Natural killer cell (primary cell): ENCODE measurements around the gene LPAR2. TPM values are rescaled to one million over a fixed set of nuclear protein-coding genes. Genes with fewer than 3 reads are reported as not detected.

Experiments
- ATAC-seq, 3 donors: fragments of 150-1000 bp in 2 of 3; fragments of 200-7000 bp in 1 of 3; cut with Tn5 transposase; 1 replicate in 1 of 3; 2 replicates in 2 of 3; pipeline ENCODE4 v1.10.0; 2021; ENCODE audit warnings: mild to moderate bottlenecking in 2 of 3, moderate library complexity in 2 of 3
- DNase-seq, 2 donors: peaks; one replicate each; pipeline versions ENCODE4 v3.0.0 to v3.0.0-alpha.2; 2013 to 2021; ENCODE audit warnings: mixed read lengths in 1 of 2
- H3K27ac ChIP-seq: one replicate; pipeline ENCODE4 v1.5.1; 2013; ENCODE audit warnings: mild to moderate bottlenecking, low read length
- H3K27me3 ChIP-seq: one replicate; pipeline ENCODE4 v1.6.1; 2013; ENCODE audit warnings: low read length; ENCODE audit not compliant: control insufficient read depth, insufficient read depth
- H3K36me3 ChIP-seq: one replicate; pipeline ENCODE4 v1.6.1; 2013; ENCODE audit warnings: low read length; ENCODE audit not compliant: control insufficient read depth, insufficient read depth
- H3K4me1 ChIP-seq: one replicate; pipeline ENCODE4 v1.6.1; 2013; ENCODE audit warnings: low read length; ENCODE audit not compliant: control insufficient read depth, insufficient read depth
- H3K4me3 ChIP-seq: one replicate; pipeline ENCODE4 v1.5.1; 2013; ENCODE audit warnings: low read length
- H3K9me3 ChIP-seq: one replicate; pipeline ENCODE4 v1.6.1; 2013; ENCODE audit warnings: low read length; ENCODE audit not compliant: control insufficient read depth, insufficient read depth
- H3K27ac Mint-ChIP-seq, 2 donors: one replicate each; pipeline ENCODE4 v1.8.0; 2022; ENCODE audit warnings: mild to moderate bottlenecking in 2 of 2, mixed read lengths in 2 of 2, moderate library complexity in 1 of 2
- H3K27me3 Mint-ChIP-seq, 2 donors: one replicate each; pipeline ENCODE4 v1.8.0; 2022; ENCODE audit warnings: low read depth in 2 of 2, mixed read lengths in 2 of 2
- H3K36me3 Mint-ChIP-seq: one replicate; pipeline ENCODE4 v1.8.0; 2022; ENCODE audit warnings: mixed read lengths
- H3K4me1 Mint-ChIP-seq, 2 donors: one replicate each; pipeline ENCODE4 v1.8.0; 2022; ENCODE audit warnings: mixed read lengths in 2 of 2
- H3K4me3 Mint-ChIP-seq: one replicate; pipeline ENCODE4 v1.8.0; 2022; ENCODE audit warnings: mild to moderate bottlenecking, moderate library complexity, mixed read lengths
- H3K9me3 Mint-ChIP-seq, 2 donors: one replicate each; pipeline ENCODE4 v1.8.0; 2022; ENCODE audit warnings: mixed read lengths in 2 of 2
- WGBS: methylation state at CpG from one replicate; pipeline ENCODE4 v1.1.7; 2013; ENCODE audit warnings: missing lambda C conversion rate; ENCODE audit not compliant: insufficient coverage; 5-methylcytosine and 5-hydroxymethylcytosine counted together
- intact Hi-C: fragments of 100-400 bp; cut with micrococcal nuclease; formaldehyde crosslinking; loops from one replicate; pipeline ENCODE4 v1.14.2; 2022
- total RNA-seq, 4 donors: library from RNA; stranded (reverse); fragments of 120-200 nt in 1 of 4; gene quantifications; one replicate each; pipeline versions ENCODE4 v1.2.3 to v1.2.4, GENCODE V29; 2013 to 2022
- TF ChIP-seq, protein P1 (sequence below): fragments of 200-600 bp; IDR thresholded peaks from one replicate; pipeline ENCODE4 v1.8.0; 2022; ENCODE audit warnings: antibody characterized with exemption

The LPAR2 gene
- total RNA-seq, 3 donors from 2014 or later (not counting 1 experiment from before 2014, with no cell fraction given): 52.1 to 81.5 (median 56.4) TPM

DNA sequence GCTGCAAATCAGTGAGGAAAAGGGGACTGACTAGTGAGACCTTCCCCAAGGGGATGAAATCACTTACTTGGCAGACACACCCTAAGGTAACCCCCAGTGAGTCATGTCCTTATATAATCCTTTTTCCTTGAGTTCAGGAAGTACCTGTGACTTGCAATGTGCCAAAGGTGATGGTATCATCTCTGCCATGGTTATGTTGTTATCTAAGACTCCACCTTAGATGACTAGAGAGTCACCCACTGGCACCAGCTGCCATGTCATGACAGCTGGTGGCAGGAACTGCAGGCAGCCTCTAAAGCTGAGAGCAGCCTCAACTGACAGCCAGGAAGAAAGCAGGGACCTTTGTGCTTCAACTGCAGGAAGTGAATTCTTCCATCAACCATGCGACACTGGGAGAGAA, 22.0 kb downstream of the LPAR2 start:
- H3K27me3 Mint-ChIP-seq: no peaks in the 10 kb centered on the region
- H3K27ac Mint-ChIP-seq: peak overlapping the region in 1 of 2 donors; percentile 69
- TF ChIP-seq, protein P1, sequence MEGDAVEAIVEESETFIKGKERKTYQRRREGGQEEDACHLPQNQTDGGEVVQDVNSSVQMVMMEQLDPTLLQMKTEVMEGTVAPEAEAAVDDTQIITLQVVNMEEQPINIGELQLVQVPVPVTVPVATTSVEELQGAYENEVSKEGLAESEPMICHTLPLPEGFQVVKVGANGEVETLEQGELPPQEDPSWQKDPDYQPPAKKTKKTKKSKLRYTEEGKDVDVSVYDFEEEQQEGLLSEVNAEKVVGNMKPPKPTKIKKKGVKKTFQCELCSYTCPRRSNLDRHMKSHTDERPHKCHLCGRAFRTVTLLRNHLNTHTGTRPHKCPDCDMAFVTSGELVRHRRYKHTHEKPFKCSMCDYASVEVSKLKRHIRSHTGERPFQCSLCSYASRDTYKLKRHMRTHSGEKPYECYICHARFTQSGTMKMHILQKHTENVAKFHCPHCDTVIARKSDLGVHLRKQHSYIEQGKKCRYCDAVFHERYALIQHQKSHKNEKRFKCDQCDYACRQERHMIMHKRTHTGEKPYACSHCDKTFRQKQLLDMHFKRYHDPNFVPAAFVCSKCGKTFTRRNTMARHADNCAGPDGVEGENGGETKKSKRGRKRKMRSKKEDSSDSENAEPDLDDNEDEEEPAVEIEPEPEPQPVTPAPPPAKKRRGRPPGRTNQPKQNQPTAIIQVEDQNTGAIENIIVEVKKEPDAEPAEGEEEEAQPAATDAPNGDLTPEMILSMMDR: no peak
- no peaks in the 10 kb centered on the region for H3K9me3 Mint-ChIP-seq
- no peak overlapping the region for H3K4me3 Mint-ChIP-seq
- DNase-seq (peak in 1 of 2 donors; percentile 77), ATAC-seq (peak in 2 of 3 donors; percentile 33 to 49)
- Histone ChIP-seq H3K36me3 (peaks cover 2% of the 10 kb centered on the region), H3K4me3 (no peak overlapping the region), H3K27ac (peak overlapping the region; percentile 47), H3K27me3 (no peaks in the 10 kb centered on the region), H3K9me3 (no peaks in the 10 kb centered on the region), H3K4me1 (peaks cover 21% of the 10 kb centered on the region)
- H3K4me1 Mint-ChIP-seq: peaks cover 3 to 17% of the 10 kb centered on the region in 2 donors
- intact Hi-C loops: no loop called here
- WGBS: 57% methylated on average over 1 of the region's 1 CpG
- no peaks in the 10 kb centered on the region for H3K36me3 Mint-ChIP-seq

GRCh38 chr19:19602713-19603324, 25.2 kb downstream of the LPAR2 start:
- Mint-ChIP-seq H3K4me3 (no peak overlapping the region), H3K27me3 (no peaks in the 10 kb centered on the region), H3K36me3 (no peaks in the 10 kb centered on the region), H3K4me1 (peaks cover 10 to 17% of the 10 kb centered on the region in 2 donors), H3K27ac (no peak overlapping the region), H3K9me3 (no peaks in the 10 kb centered on the region)
- H3K27me3 ChIP-seq: no peaks in the 10 kb centered on the region
- 58% methylated on average over 3 of the region's 3 CpGs for WGBS
- H3K36me3 ChIP-seq: no peaks in the 10 kb centered on the region
- H3K4me3 ChIP-seq: no peak overlapping the region
- intact Hi-C loops: no loop called here
- DNase-seq (no peak), ATAC-seq (no peak)
- no peaks in the 10 kb centered on the region for H3K9me3 ChIP-seq
- H3K27ac ChIP-seq: no peak overlapping the region
- peaks cover 35% of the 10 kb centered on the region for H3K4me1 ChIP-seq
- TF ChIP-seq, protein P1: no peak

- no peak overlapping the region for H3K4me3 Mint-ChIP-seq
- ATAC-seq (no peak), DNase-seq (peak in 1 of 2 donors; percentile 82)
- H3K4me1 Mint-ChIP-seq: peaks cover 14 to 21% of the 10 kb centered on the region in 2 donors
- intact Hi-C loops: no loop called here
- TF ChIP-seq, protein P1: no peak
- H3K36me3 Mint-ChIP-seq: no peaks in the 10 kb centered on the region
- H3K27ac Mint-ChIP-seq: no peak overlapping the region
- Histone ChIP-seq H3K9me3 (no peaks in the 10 kb centered on the region), H3K27ac (no peak overlapping the region), H3K4me1 (peaks cover 41% of the 10 kb centered on the region), H3K4me3 (no peak overlapping the region), H3K36me3 (no peaks in the 10 kb centered on the region), H3K27me3 (no peaks in the 10 kb centered on the region)
- no peaks in the 10 kb centered on the region for H3K9me3 Mint-ChIP-seq
- no peaks in the 10 kb centered on the region for H3K27me3 Mint-ChIP-seq
- WGBS: 87% methylated on average over 9 of the region's 9 CpGs
These were observed 25.8 kb downstream of the LPAR2 start for GRCh38 chr19:19602136-19602712.
